K562 (cell line): ENCODE measurements around the gene ST8SIA4. TPM values are rescaled to one million over a fixed set of nuclear protein-coding genes. Genes with fewer than 3 reads are reported as not detected.

Source experiments
- BMI1 ChIP-seq: fragments of 150-350 bp; IDR thresholded peaks from 2 replicates; pipeline ENCODE4 v1.6.1; 2014; ENCODE audit warnings: low read length
- CREM ChIP-seq: IDR thresholded peaks from 2 replicates; pipeline ENCODE4 v1.6.1; 2014; ENCODE audit warnings: antibody characterized with exemption, low read depth
- HNRNPK ChIP-seq: fragments of 200-400 bp; formaldehyde crosslinking; IDR thresholded peaks from one replicate; pipeline ENCODE4 v1.6.1; 2018; ENCODE audit warnings: mild to moderate bottlenecking, low read depth, low read length; ENCODE audit not compliant: poor library complexity, severe bottlenecking
- HNRNPL ChIP-seq: fragments of 200-400 bp; formaldehyde crosslinking; IDR thresholded peaks from 2 replicates; pipeline ENCODE4 v1.6.1; 2017; ENCODE audit warnings: low read depth, mild to moderate bottlenecking, low read length
- ILK ChIP-seq: fragments of 450-650 bp; IDR thresholded peaks from 2 replicates; pipeline ENCODE4 v1.6.1; 2016; ENCODE audit warnings: missing genetic modification characterization, low read depth, mild to moderate bottlenecking, missing compliant biosample characterization, moderate library complexity, borderline replicate concordance
- KDM5B ChIP-seq: fragments of 200-600 bp; sonication (generic); IDR thresholded peaks from 2 replicates; pipeline ENCODE4 v1.6.1; 2012; ENCODE audit warnings: low read depth, mild to moderate bottlenecking, moderate library complexity, low read length, control low read depth, inconsistent platforms; ENCODE audit not compliant: insufficient replicate concordance
- SRSF3 ChIP-seq: fragments of 200-400 bp; formaldehyde crosslinking; IDR thresholded peaks from 2 replicates; pipeline ENCODE4 v1.6.1; 2016; ENCODE audit warnings: mild to moderate bottlenecking, low read length, moderate library complexity; ENCODE audit not compliant: insufficient read depth
- TOE1 ChIP-seq, 2 experiments: fragments of 450-650 bp in 1 of 2; sonication (generic) in 1 of 2; formaldehyde crosslinking in 1 of 2; IDR thresholded peaks; 2 replicates each; pipeline versions ENCODE4 v1.7.1 to v1.8.0; 2016 to 2022; ENCODE audit warnings: borderline replicate concordance in 2 of 2, mild to moderate bottlenecking in 2 of 2, antibody characterized with exemption in 1 of 2, inconsistent platforms in 1 of 2, low read depth in 1 of 2, missing genetic modification reagents in 1 of 2, moderate library complexity in 1 of 2
- XRCC5 ChIP-seq: fragments of 200-400 bp; formaldehyde crosslinking; IDR thresholded peaks from 2 replicates; pipeline ENCODE4 v1.6.1; 2017; ENCODE audit warnings: low read depth, mild to moderate bottlenecking, low read length
- ZNF133 ChIP-seq: fragments of 250-450 bp; sonication (Bioruptor Pico); IDR thresholded peaks from 2 replicates; pipeline ENCODE4 v1.4.0; 2020; ENCODE audit warnings: mild to moderate bottlenecking
- polyA plus RNA-seq, 8 experiments: library from polyadenylated mRNA; depleted of rRNA in 4 of 8; stranded (reverse) in 5 of 8; unstranded in 3 of 8; fragments of >200 nt; fragmentation: Nextera tagmentation in 2 of 8; fragmentation: Illumina TruSeq in 1 of 8; extraction: Ambion mirVana in 2 of 8; extraction: Trizol in 1 of 8; gene quantifications; 2 replicates each; pipeline versions ENCODE4 v1.2.1 to v1.2.3, GENCODE V29; 2011 to 2014; ENCODE audit warnings: inconsistent platforms in 1 of 8, missing spikeins in 1 of 8
- total RNA-seq, 7 experiments: library from RNA; depleted of rRNA in 6 of 7; stranded (reverse); fragments of >200 nt in 6 of 7; fragmentation: Illumina TruSeq in 2 of 7; extraction: Trizol in 2 of 7; gene quantifications; 2 replicates each; pipeline versions ENCODE4 v1.2.1 to v1.2.3, GENCODE V29; 2011 to 2021; ENCODE audit warnings: low replicate concordance in 1 of 7
- TF ChIP-seq, protein P1 (sequence below): fragments of 250-450 bp; sonication (Bioruptor Pico); IDR thresholded peaks from 2 replicates; pipeline ENCODE4 v1.4.0; 2020
- TF ChIP-seq, protein P2 (sequence below): fragments of 450-650 bp; IDR thresholded peaks from 2 replicates; pipeline ENCODE4 v1.6.1; 2016
- TF ChIP-seq, protein P3 (sequence below): fragments of 250-450 bp; sonication (Bioruptor Pico); IDR thresholded peaks from 2 replicates; pipeline ENCODE4 v1.8.0; 2022; ENCODE audit warnings: moderate library complexity, mild to moderate bottlenecking, inconsistent platforms
- TF ChIP-seq, protein P4 (sequence below): fragments of 450-650 bp; formaldehyde crosslinking; IDR thresholded peaks from 2 replicates; pipeline ENCODE4 v1.4.0; 2020; ENCODE audit warnings: mild to moderate bottlenecking, moderate library complexity
- TF ChIP-seq, protein P5 (sequence below): sonication (generic); formaldehyde crosslinking; IDR thresholded peaks from 2 replicates; pipeline ENCODE4 v1.8.1; 2022; ENCODE audit warnings: missing genetic modification reagents

Gene ST8SIA4
- total and polyA plus RNA-seq, 9 of the 15 experiments (the other 6 are each of a cell fraction or from before 2014, with no cell fraction given) = 0.22 to 2.0 (median 0.54) TPM

DNA sequence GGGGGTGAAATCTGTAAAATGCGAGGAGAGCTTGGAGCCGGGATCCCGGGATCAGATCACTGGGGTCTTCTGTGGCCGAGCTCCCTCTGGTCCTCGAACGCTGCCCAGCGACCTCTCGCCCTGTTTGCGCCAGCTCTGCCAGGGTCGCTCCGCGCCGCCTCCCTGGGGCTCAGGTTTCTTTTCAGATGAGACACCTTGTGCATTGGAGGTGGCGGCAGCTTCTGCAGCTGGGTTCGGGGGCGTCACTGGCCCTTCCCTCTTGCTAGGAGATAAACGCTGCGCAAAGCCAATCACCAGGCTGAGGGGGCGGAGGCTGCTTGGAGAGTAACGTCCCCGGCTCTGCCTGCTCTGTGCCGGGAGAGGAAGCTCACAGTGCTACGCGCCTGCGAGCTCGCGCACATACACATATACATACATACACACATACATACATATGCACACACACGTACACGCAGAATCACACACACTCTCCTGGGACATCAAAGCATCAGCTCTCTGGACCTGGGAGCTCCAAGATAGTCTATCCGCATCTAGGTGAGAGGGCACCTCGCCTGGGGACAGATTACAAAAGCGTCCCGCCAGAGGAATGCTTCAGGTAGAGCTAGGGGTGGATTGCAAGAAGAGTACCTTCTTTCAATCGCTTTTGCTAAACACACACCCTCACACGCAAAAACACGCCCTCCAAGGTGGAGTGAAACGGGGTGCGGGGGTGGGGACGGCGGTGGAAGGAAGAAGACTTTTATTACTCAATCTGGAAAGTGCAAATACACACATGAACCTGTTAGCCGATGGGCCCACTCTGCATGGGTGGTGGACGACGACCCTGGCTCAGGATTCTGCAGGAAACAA lies at the start of gene ST8SIA4 (continued):
- TF ChIP-seq, protein P1, sequence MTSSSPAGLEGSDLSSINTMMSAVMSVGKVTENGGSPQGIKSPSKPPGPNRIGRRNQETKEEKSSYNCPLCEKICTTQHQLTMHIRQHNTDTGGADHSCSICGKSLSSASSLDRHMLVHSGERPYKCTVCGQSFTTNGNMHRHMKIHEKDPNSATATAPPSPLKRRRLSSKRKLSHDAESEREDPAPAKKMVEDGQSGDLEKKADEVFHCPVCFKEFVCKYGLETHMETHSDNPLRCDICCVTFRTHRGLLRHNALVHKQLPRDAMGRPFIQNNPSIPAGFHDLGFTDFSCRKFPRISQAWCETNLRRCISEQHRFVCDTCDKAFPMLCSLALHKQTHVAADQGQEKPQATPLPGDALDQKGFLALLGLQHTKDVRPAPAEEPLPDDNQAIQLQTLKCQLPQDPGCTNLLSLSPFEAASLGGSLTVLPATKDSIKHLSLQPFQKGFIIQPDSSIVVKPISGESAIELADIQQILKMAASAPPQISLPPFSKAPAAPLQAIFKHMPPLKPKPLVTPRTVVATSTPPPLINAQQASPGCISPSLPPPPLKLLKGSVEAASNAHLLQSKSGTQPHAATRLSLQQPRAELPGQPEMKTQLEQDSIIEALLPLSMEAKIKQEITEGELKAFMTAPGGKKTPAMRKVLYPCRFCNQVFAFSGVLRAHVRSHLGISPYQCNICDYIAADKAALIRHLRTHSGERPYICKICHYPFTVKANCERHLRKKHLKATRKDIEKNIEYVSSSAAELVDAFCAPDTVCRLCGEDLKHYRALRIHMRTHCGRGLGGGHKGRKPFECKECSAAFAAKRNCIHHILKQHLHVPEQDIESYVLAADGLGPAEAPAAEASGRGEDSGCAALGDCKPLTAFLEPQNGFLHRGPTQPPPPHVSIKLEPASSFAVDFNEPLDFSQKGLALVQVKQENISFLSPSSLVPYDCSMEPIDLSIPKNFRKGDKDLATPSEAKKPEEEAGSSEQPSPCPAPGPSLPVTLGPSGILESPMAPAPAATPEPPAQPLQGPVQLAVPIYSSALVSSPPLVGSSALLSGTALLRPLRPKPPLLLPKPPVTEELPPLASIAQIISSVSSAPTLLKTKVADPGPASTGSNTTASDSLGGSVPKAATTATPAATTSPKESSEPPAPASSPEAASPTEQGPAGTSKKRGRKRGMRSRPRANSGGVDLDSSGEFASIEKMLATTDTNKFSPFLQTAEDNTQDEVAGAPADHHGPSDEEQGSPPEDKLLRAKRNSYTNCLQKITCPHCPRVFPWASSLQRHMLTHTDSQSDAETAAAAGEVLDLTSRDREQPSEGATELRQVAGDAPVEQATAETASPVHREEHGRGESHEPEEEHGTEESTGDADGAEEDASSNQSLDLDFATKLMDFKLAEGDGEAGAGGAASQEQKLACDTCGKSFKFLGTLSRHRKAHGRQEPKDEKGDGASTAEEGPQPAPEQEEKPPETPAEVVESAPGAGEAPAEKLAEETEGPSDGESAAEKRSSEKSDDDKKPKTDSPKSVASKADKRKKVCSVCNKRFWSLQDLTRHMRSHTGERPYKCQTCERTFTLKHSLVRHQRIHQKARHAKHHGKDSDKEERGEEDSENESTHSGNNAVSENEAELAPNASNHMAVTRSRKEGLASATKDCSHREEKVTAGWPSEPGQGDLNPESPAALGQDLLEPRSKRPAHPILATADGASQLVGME (CRISPR knock-in tag) = no peak
- TF ChIP-seq SRSF3 (no peak), BMI1 (no peak), HNRNPL (no peak), CREM (no peak), TOE1 (IDR thresholded peaks at IDR 0.05; ENCODE audit: borderline replicate concordance) (no peak), TOE1 (CRISPR knock-in tag; IDR thresholded peaks at IDR 0.05; ENCODE audit: borderline replicate concordance, low read depth) (no peak), HNRNPK (no peak), KDM5B (no peak), ZNF133 (CRISPR knock-in tag) (no peak), ILK (tag) (no peak), XRCC5 (no peak)
- TF ChIP-seq, protein P2, sequence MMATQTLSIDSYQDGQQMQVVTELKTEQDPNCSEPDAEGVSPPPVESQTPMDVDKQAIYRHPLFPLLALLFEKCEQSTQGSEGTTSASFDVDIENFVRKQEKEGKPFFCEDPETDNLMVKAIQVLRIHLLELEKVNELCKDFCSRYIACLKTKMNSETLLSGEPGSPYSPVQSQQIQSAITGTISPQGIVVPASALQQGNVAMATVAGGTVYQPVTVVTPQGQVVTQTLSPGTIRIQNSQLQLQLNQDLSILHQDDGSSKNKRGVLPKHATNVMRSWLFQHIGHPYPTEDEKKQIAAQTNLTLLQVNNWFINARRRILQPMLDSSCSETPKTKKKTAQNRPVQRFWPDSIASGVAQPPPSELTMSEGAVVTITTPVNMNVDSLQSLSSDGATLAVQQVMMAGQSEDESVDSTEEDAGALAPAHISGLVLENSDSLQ = peak; percentile 65
- TF ChIP-seq, protein P3, sequence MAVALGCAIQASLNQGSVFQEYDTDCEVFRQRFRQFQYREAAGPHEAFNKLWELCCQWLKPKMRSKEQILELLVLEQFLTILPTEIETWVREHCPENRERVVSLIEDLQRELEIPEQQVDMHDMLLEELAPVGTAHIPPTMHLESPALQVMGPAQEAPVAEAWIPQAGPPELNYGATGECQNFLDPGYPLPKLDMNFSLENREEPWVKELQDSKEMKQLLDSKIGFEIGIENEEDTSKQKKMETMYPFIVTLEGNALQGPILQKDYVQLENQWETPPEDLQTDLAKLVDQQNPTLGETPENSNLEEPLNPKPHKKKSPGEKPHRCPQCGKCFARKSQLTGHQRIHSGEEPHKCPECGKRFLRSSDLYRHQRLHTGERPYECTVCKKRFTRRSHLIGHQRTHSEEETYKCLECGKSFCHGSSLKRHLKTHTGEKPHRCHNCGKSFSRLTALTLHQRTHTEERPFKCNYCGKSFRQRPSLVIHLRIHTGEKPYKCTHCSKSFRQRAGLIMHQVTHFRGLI (CRISPR knock-in tag) = no peak
- TF ChIP-seq, protein P4, sequence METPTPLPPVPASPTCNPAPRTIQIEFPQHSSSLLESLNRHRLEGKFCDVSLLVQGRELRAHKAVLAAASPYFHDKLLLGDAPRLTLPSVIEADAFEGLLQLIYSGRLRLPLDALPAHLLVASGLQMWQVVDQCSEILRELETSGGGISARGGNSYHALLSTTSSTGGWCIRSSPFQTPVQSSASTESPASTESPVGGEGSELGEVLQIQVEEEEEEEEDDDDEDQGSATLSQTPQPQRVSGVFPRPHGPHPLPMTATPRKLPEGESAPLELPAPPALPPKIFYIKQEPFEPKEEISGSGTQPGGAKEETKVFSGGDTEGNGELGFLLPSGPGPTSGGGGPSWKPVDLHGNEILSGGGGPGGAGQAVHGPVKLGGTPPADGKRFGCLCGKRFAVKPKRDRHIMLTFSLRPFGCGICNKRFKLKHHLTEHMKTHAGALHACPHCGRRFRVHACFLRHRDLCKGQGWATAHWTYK (CRISPR knock-in tag) = no peak
- TF ChIP-seq, protein P5, sequence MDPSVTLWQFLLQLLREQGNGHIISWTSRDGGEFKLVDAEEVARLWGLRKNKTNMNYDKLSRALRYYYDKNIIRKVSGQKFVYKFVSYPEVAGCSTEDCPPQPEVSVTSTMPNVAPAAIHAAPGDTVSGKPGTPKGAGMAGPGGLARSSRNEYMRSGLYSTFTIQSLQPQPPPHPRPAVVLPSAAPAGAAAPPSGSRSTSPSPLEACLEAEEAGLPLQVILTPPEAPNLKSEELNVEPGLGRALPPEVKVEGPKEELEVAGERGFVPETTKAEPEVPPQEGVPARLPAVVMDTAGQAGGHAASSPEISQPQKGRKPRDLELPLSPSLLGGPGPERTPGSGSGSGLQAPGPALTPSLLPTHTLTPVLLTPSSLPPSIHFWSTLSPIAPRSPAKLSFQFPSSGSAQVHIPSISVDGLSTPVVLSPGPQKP (CRISPR knock-in tag) = no peak
